ENCODE data around the gene ZNF175. TPM values are rescaled to one million over a fixed set of nuclear protein-coding genes. Genes with fewer than 3 reads are reported as not detected.
A peak's percentile ranks its signal among the peaks of the same experiment; 100 is the strongest.

ZNF175 gene
- total RNA-seq (ENCODE audit: low replicate concordance): 7.9 and 12.9 TPM in 2 replicates

DNA sequence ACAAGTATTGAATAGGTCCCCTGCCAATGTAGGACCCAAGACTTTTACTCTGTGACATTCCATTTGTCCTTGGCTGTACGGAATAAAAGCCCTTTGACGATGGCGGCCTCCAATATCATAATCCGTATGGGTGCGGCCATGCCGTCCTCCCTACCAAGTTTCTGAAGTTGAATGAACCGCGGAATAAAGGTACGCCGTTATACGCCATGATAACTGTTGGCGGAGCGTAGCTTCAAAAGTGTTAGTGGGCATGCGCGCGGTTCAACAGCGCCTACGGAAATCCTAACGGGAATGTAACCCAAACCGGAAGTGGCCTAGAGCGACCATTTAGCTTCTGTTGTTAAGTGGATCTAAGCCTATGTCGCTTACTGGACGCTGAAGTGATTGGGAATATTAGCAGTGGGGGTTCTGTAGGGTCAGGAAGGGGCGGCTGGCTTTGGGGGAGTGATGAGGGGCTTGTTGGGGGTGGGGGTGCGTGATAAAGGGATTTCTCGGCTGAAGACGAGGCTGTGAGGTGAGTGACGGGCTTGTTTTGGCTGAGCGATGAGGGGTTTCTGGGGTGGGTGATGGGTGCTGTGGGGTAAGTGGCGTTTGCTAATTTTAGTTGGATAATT lies at the start of gene ZNF175:
Gene ZNF175, plus strand, starts transcription at position 322 of the 614 bp plus-strand sequence. CDS start 2,047 bp downstream, outside the sequence.
- DNase-seq (ENCODE audit: low read depth): peak; percentile 97

DNA sequence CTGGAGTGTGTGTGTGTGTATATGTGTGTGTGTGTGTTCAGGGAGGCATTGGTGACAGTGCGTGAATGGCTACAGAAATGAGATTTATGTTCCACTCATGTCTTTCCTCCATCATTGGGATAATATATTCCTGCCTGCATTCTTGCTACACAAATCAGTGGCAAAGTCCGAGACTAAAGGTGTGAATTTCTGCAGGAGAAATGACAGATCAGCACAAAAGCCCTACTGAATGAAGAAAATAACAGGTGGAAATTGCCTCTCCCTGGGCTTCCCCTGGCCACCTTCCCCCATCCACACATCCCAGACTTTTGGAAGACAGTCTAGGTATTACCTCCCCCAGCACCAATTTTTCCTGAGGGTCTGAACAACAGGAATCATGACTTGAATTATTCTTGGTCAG lies 49.7 kb upstream of the ZNF175 start:
- H3K4me3 ChIP-seq (ENCODE audit: low read depth, low read length): no peak overlapping the region
- DNase-seq (ENCODE audit: low read depth): no peak
- TF ChIP-seq, protein P1, sequence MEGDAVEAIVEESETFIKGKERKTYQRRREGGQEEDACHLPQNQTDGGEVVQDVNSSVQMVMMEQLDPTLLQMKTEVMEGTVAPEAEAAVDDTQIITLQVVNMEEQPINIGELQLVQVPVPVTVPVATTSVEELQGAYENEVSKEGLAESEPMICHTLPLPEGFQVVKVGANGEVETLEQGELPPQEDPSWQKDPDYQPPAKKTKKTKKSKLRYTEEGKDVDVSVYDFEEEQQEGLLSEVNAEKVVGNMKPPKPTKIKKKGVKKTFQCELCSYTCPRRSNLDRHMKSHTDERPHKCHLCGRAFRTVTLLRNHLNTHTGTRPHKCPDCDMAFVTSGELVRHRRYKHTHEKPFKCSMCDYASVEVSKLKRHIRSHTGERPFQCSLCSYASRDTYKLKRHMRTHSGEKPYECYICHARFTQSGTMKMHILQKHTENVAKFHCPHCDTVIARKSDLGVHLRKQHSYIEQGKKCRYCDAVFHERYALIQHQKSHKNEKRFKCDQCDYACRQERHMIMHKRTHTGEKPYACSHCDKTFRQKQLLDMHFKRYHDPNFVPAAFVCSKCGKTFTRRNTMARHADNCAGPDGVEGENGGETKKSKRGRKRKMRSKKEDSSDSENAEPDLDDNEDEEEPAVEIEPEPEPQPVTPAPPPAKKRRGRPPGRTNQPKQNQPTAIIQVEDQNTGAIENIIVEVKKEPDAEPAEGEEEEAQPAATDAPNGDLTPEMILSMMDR (IDR thresholded peaks at IDR 0.05; ENCODE audit: insufficient read depth, low read length): no peak

More for the DNA sequence above, at the start of gene ZNF175:
- H3K4me3 ChIP-seq (ENCODE audit: low read depth, low read length): peak within 1 kb of the TSS; percentile 83
- TF ChIP-seq, protein P1 (IDR thresholded peaks at IDR 0.05; ENCODE audit: insufficient read depth, low read length): no peak

DNA sequence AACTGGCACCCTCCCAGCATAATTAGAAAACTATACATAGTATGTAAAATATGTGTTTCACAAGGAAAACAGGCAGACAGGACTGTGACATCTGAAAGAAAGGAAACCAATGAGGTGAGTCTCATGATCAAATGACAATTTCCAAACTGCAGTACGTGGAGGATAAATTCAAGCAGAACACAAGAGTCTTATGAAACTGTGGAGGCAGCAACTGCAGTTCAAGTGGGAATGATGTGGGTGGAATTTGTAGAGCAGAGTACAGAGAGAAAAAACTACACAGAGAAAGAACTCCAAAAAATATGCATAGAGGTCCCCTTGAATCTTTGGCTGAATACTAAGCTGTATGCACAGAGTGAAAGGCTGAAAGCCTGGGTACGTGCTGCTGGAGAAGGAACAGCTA lies 49.3 kb upstream of the ZNF175 start:
- no peak overlapping the region for H3K4me3 ChIP-seq (ENCODE audit: low read depth, low read length)
- no peak for DNase-seq (ENCODE audit: low read depth)
- TF ChIP-seq, protein P1 (IDR thresholded peaks at IDR 0.05; ENCODE audit: insufficient read depth, low read length): no peak

DNA sequence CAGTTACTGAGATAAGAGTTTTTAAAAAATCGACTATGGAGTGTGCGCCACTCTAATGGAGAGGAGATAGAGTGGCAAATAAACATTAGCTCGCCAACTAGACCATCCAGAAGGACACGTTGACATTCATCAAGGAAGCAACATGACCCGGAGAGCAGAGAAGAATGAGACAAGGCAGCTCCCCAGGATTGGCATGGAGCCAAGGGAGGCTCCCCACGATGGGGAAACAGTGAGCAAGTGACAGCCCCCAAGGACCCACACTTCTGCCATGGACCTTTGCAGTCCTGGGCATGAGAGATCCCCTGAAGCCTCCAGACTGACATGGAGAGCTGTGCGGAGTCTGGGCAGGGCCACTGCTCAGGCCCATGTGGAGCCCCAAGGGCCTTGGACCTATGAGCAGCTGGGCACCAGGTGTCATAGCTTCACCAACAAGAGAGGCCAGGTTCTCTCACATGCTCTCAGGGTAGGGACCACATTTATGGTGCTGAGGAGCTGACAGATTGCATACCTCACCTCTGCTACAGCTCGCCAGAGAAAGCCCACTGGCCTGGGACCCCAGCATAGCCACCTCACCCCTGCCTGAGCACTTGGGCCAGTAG lies 46.3 kb upstream of the ZNF175 start:
- TF ChIP-seq, protein P1 (IDR thresholded peaks at IDR 0.05; ENCODE audit: insufficient read depth, low read length): no peak
- no peak overlapping the region for H3K4me3 ChIP-seq (ENCODE audit: low read depth, low read length)
- DNase-seq (ENCODE audit: low read depth): no peak

DNA sequence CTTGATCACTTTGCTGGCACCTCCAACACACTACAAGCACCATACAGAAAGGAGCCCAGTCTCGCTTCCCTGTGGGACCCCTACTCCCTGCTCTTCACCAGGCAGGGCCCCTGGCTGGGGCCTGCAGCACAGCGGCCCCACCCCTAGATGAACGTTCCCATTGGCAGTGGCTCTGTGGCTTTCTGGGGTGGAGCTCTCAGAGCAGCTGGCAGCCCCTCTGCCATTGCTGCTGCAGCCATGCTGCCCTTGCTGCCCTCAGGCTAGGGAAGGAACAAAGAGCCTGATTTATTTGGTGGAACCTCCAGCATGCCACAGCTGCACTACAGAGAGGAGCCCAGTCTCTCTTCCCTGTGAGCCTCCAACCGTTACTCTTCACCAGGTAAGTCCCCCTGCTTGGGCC lies 45.4 kb upstream of the ZNF175 start:
- DNase-seq (ENCODE audit: low read depth): no peak
- TF ChIP-seq, protein P1 (IDR thresholded peaks at IDR 0.05; ENCODE audit: insufficient read depth, low read length): no peak

DNA sequence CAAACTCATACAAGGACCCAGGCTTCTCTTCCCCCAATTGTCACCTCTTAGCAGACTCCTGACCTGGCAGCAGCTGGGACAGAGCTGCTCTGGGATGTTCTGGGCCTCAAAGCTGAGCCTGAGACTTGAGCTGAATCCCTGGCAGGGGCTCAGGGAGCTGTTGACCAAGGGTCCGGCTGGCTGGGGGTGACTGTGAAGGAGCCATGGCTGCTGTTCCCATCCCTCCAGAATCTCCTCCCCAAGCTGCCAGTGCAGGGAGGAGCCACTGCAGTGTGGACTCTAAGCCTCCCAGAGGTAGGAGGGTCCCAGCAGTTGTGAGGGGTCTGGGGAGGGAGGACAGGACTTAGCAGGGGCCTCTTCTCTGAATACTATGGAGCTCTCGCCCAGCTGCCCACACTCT lies 41.8 kb upstream of the ZNF175 start:
- no peak overlapping the region for H3K4me3 ChIP-seq (ENCODE audit: low read depth, low read length)
- no peak for DNase-seq (ENCODE audit: low read depth)
- TF ChIP-seq, protein P1 (IDR thresholded peaks at IDR 0.05; ENCODE audit: insufficient read depth, low read length): no peak

More for the DNA sequence above, 45.4 kb upstream of the ZNF175 start:
- no peak overlapping the region for H3K4me3 ChIP-seq (ENCODE audit: low read depth, low read length)
